ENCODE results near the gene RAB11B.
A peak's percentile ranks its signal among the peaks of the same experiment; 100 is the strongest.
"Not testable (repeated sequence)": the region's sequence is repeated elsewhere in the genome, so short reads cannot be mapped to it uniquely, and the experiment has no call there.

The RAB11B gene

GRCh38 chr19:8389891-8390616 is at the start of gene RAB11B:
Gene RAB11B (plus strand): TSS chr19:8390360. CDS start chr19:8390417, 57 bp downstream.
- peak; percentile 94 to 96 for DNase-seq (ENCODE audit: low read depth in 2 of 2)

- DNase-seq (ENCODE audit: low read depth in 2 of 2) = not testable (repeated sequence)
Observed at GRCh38 chr19:8341504-8341903, 48.7 kb upstream of the RAB11B start.

- no peak for DNase-seq (ENCODE audit: low read depth in 2 of 2)
Observed at GRCh38 chr19:8342316-8342683, 47.9 kb upstream of the RAB11B start.

- DNase-seq (ENCODE audit: low read depth in 2 of 2) = peak; percentile 80 to 84
Observed at GRCh38 chr19:8342684-8343482, 47.3 kb upstream of the RAB11B start, which contains the start of gene KANK3. Gene KANK3 (minus strand): TSS chr19:8343262. CDS start chr19:8337828, 5,434 bp downstream.

- DNase-seq (ENCODE audit: low read depth in 2 of 2) = no peak
Observed at GRCh38 chr19:8343483-8343844, 46.7 kb upstream of the RAB11B start.

GRCh38 chr19:8349629-8350372 is 40.4 kb upstream of the RAB11B start:
- DNase-seq (ENCODE audit: low read depth in 2 of 2) = not testable (repeated sequence)

- DNase-seq (ENCODE audit: low read depth in 2 of 2) = no peak
Observed at GRCh38 chr19:8352134-8352827, 37.9 kb upstream of the RAB11B start.

- DNase-seq (ENCODE audit: low read depth in 2 of 2) = not testable (repeated sequence)
Observed at GRCh38 chr19:8352845-8353244, 37.3 kb upstream of the RAB11B start.

- no peak for DNase-seq (ENCODE audit: low read depth in 2 of 2)
Observed at GRCh38 chr19:8355631-8356402, 34.3 kb upstream of the RAB11B start.

GRCh38 chr19:8357007-8357521 is 33.1 kb upstream of the RAB11B start:
- no peak for DNase-seq (ENCODE audit: low read depth in 2 of 2)

GRCh38 chr19:8358948-8359347 is 31.2 kb upstream of the RAB11B start:
- DNase-seq (ENCODE audit: low read depth in 2 of 2) = no peak

- DNase-seq (ENCODE audit: low read depth in 2 of 2) = no peak
Observed at GRCh38 chr19:8360196-8360595, 30.0 kb upstream of the RAB11B start.

- no peak for DNase-seq (ENCODE audit: low read depth in 2 of 2)
Observed at GRCh38 chr19:8361921-8362793, 28.0 kb upstream of the RAB11B start.

GRCh38 chr19:8363803-8364771 is 26.1 kb upstream of the RAB11B start, which contains the start of gene ANGPTL4:
Gene ANGPTL4 (plus strand): TSS chr19:8364155. CDS start chr19:8364322, 167 bp downstream.
- DNase-seq (ENCODE audit: low read depth in 2 of 2) = no peak

GRCh38 chr19:8366121-8366581 is 24.0 kb upstream of the RAB11B start:
- DNase-seq (ENCODE audit: low read depth in 2 of 2) = no peak

- DNase-seq (ENCODE audit: low read depth in 2 of 2) = no peak
Observed at GRCh38 chr19:8366961-8367326, 23.2 kb upstream of the RAB11B start.

GRCh38 chr19:8367327-8368001 is 22.7 kb upstream of the RAB11B start:
- no peak for DNase-seq (ENCODE audit: low read depth in 2 of 2)
